Measurements from ENCODE around the gene TRPM2.

Gene TRPM2

DNA sequence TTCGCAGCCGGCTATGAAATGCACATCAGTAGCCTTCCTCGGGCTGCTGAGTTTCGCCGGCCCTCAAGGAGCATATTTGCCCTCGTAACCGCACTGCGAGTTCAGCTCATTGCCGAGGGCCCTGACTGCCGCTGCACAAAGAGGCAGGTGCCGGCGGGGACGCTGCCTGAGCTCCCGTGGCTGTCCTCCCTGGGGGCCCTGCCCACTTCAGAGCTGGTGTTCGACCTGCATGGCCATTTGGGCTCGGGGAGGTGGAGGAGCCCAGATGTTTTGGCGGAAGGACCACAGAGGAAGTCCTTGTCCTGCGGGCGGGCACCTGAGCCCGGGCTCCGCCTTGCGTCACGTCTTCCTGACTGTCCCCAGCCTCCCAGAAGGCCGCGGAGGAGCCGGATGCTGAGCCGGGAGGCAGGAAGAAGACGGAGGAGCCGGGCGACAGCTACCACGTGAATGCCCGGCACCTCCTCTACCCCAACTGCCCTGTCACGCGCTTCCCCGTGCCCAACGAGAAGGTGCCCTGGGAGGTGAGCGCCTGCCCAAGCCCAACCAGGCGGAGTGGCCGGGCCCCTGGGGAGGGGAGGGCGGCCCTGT, 72.0 kb downstream of the TRPM2 start:
- 92% methylated on average over 40 of the region's 40 CpGs for WGBS
- Histone ChIP-seq H3K36me3 (ENCODE audit: insufficient read depth, low read length) (no peaks in the 10 kb centered on the region), H3K9me3 (ENCODE audit: insufficient read depth, low read depth, low read length) (peaks cover 11% of the 10 kb centered on the region; the same call in 1 of the 2 replicates), H3K27me3 (ENCODE audit: insufficient read depth, low read length) (no peaks in the 10 kb centered on the region), H3K4me3 (ENCODE audit: low read length) (no peak overlapping the region), H3K9ac (ENCODE audit: low read depth, low read length) (no peak overlapping the region), H3K27ac (ENCODE audit: low read depth, low read length) (no peak overlapping the region), H3K4me1 (ENCODE audit: insufficient read depth, low read length) (no peaks in the 10 kb centered on the region)

GRCh38 chr21:44425895-44426662, 72.7 kb downstream of the TRPM2 start:
- WGBS: 90% methylated on average over 13 of the region's 13 CpGs
- H3K9me3 ChIP-seq (ENCODE audit: insufficient read depth, low read depth, low read length): peaks cover 11% of the 10 kb centered on the region; the same call in 1 of the 2 replicates
- no peak overlapping the region for H3K4me3 ChIP-seq (ENCODE audit: low read length)
- no peak overlapping the region for H3K9ac ChIP-seq (ENCODE audit: low read depth, low read length)
- H3K4me1 ChIP-seq (ENCODE audit: insufficient read depth, low read length): no peaks in the 10 kb centered on the region
- no peaks in the 10 kb centered on the region for H3K36me3 ChIP-seq (ENCODE audit: insufficient read depth, low read length)
- no peaks in the 10 kb centered on the region for H3K27me3 ChIP-seq (ENCODE audit: insufficient read depth, low read length)
- no peak overlapping the region for H3K27ac ChIP-seq (ENCODE audit: low read depth, low read length)

DNA sequence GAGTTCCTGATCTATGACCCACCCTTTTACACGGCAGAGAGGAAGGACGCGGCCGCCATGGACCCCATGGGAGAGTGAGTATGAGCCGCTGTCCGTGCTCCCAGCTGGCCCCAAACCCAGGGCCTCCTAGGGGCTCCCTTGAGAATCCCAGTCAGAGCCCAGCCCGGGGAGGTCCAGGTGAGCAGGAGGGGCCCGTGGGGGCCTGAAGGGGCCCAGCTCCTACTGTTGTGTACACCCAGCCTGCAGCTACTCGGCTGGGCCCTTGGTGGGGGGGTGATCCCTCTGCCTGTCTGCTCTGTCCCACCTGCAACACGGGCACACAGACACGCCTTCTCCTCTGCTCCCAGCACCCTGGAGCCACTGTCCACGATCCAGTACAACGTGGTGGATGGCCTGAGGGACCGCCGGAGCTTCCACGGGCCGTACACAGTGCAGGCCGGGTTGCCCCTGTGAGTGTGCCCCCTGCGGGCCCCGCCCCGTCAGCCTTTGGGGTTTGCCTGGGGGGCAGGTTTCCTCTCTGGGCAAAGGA, 73.3 kb downstream of the TRPM2 start:
- no peaks in the 10 kb centered on the region for H3K27me3 ChIP-seq (ENCODE audit: insufficient read depth, low read length)
- H3K9ac ChIP-seq (ENCODE audit: low read depth, low read length): no peak overlapping the region
- peaks cover 11% of the 10 kb centered on the region; the same call in 1 of the 2 replicates for H3K9me3 ChIP-seq (ENCODE audit: insufficient read depth, low read depth, low read length)
- no peaks in the 10 kb centered on the region for H3K4me1 ChIP-seq (ENCODE audit: insufficient read depth, low read length)
- 91% methylated on average over 21 of the region's 21 CpGs for WGBS
- H3K4me3 ChIP-seq (ENCODE audit: low read length): no peak overlapping the region
- H3K36me3 ChIP-seq (ENCODE audit: insufficient read depth, low read length): no peaks in the 10 kb centered on the region
- H3K27ac ChIP-seq (ENCODE audit: low read depth, low read length): no peak overlapping the region

DNA sequence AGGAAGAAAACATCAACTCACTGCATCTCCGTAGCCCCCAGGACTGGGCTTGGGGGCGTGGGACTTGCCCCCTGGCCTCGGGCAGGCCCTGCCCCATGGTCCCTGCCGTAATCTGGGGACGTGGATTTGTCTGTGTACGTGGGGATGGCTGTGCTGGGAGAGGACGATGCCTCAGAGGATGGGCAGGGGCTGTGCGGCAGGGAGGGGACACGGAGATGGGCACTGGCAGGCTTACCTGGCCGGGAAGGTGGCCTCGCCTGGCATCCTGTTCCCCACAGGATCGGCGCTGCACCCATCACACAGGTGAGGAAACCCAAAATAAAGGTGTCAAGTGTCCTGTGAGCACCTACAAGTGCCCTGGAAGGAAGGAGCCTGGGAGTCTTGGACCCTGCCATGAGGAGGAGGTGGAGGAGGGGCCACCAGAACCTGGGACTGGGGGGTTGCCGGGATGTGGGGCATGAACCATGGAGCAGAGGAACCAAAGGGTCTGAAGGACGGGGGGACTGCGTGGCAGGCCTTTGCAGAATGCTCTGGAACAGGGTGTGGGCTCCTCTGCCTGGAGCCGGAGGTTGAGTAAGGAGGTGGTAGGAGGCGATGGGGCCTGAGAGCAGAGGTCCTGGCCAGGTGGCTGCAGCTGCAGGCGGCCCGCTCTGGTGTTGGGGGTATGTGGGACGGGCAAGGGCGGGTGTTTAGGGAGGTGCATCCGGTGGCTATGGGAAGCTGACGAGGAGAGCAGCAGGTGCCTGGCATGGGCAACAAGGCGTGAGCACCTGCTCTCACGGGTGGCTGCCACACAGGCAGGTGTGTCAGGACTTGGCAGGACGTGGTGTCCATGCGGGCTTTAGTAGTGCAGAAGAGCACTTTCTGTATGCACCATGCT, 74.1 kb downstream of the TRPM2 start:
- Histone ChIP-seq H3K9ac (ENCODE audit: low read depth, low read length) (no peak overlapping the region), H3K9me3 (ENCODE audit: insufficient read depth, low read depth, low read length) (peaks cover 11% of the 10 kb centered on the region; the same call in 1 of the 2 replicates), H3K4me3 (ENCODE audit: low read length) (no peak overlapping the region), H3K27me3 (ENCODE audit: insufficient read depth, low read length) (no peaks in the 10 kb centered on the region), H3K27ac (ENCODE audit: low read depth, low read length) (no peak overlapping the region), H3K36me3 (ENCODE audit: insufficient read depth, low read length) (no peaks in the 10 kb centered on the region), H3K4me1 (ENCODE audit: insufficient read depth, low read length) (no peaks in the 10 kb centered on the region)
- WGBS: 92% methylated on average over 28 of the region's 28 CpGs

GRCh38 chr21:44428281-44428960, 75.0 kb downstream of the TRPM2 start:
- no peak overlapping the region for H3K27ac ChIP-seq (ENCODE audit: low read depth, low read length)
- H3K4me3 ChIP-seq (ENCODE audit: low read length): no peak overlapping the region
- WGBS: 84% methylated on average over 3 of the region's 3 CpGs
- H3K4me1 ChIP-seq (ENCODE audit: insufficient read depth, low read length): no peaks in the 10 kb centered on the region
- H3K9me3 ChIP-seq (ENCODE audit: insufficient read depth, low read depth, low read length): peaks cover 11% of the 10 kb centered on the region; the same call in 1 of the 2 replicates
- no peaks in the 10 kb centered on the region for H3K36me3 ChIP-seq (ENCODE audit: insufficient read depth, low read length)
- no peak overlapping the region for H3K9ac ChIP-seq (ENCODE audit: low read depth, low read length)
- H3K27me3 ChIP-seq (ENCODE audit: insufficient read depth, low read length): no peaks in the 10 kb centered on the region

- Histone ChIP-seq H3K27me3 (ENCODE audit: insufficient read depth, low read length) (no peaks in the 10 kb centered on the region), H3K36me3 (ENCODE audit: insufficient read depth, low read length) (no peaks in the 10 kb centered on the region), H3K4me3 (ENCODE audit: low read length) (no peak overlapping the region), H3K9ac (ENCODE audit: low read depth, low read length) (no peak overlapping the region), H3K27ac (ENCODE audit: low read depth, low read length) (no peak overlapping the region), H3K9me3 (ENCODE audit: insufficient read depth, low read depth, low read length) (peaks cover 11% of the 10 kb centered on the region; the same call in 1 of the 2 replicates), H3K4me1 (ENCODE audit: insufficient read depth, low read length) (no peaks in the 10 kb centered on the region)
- WGBS: no CpG with 5 or more reads among the region's 1 CpG
Observed at GRCh38 chr21:44429894-44430293, 76.5 kb downstream of the TRPM2 start.

DNA sequence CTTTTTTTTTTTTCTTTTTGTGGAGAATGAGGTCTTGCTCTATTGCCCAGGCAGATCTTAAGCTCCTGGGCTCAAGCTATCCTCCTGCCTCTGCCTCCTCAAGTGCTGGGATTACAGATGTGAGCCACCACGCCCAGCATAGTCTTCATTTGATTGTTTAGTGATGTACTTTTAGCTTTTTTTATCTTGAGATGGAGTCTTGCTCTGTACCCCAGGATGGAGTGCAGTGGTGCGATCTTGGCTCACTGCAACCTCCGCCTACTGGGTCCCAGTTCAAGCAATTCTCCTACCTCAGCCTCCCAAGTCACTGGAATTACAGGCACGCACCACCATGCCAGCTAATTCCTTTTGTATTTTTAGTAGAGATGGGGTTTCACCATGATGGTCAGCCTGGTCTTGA, 77.9 kb downstream of the TRPM2 start:
- no peak overlapping the region for H3K27ac ChIP-seq (ENCODE audit: low read depth, low read length)
- H3K4me3 ChIP-seq (ENCODE audit: low read length): no peak overlapping the region
- H3K9ac ChIP-seq (ENCODE audit: low read depth, low read length): no peak overlapping the region
- H3K4me1 ChIP-seq (ENCODE audit: insufficient read depth, low read length): no peaks in the 10 kb centered on the region
- H3K36me3 ChIP-seq (ENCODE audit: insufficient read depth, low read length): no peaks in the 10 kb centered on the region
- 91% methylated on average over 4 of the region's 4 CpGs for WGBS
- peaks cover 11% of the 10 kb centered on the region; the same call in 1 of the 2 replicates for H3K9me3 ChIP-seq (ENCODE audit: insufficient read depth, low read depth, low read length)
- H3K27me3 ChIP-seq (ENCODE audit: insufficient read depth, low read length): no peaks in the 10 kb centered on the region

GRCh38 chr21:44432841-44433790, 79.7 kb downstream of the TRPM2 start:
- peaks cover 11% of the 10 kb centered on the region; the same call in 1 of the 2 replicates for H3K9me3 ChIP-seq (ENCODE audit: insufficient read depth, low read depth, low read length)
- H3K36me3 ChIP-seq (ENCODE audit: insufficient read depth, low read length): no peaks in the 10 kb centered on the region
- H3K4me3 ChIP-seq (ENCODE audit: low read length): no peak overlapping the region
- WGBS: 93% methylated on average over 34 of the region's 34 CpGs
- no peaks in the 10 kb centered on the region for H3K27me3 ChIP-seq (ENCODE audit: insufficient read depth, low read length)
- no peak overlapping the region for H3K9ac ChIP-seq (ENCODE audit: low read depth, low read length)
- no peaks in the 10 kb centered on the region for H3K4me1 ChIP-seq (ENCODE audit: insufficient read depth, low read length)
- no peak overlapping the region for H3K27ac ChIP-seq (ENCODE audit: low read depth, low read length)

GRCh38 chr21:44433791-44434567, 80.6 kb downstream of the TRPM2 start:
- H3K9me3 ChIP-seq (ENCODE audit: insufficient read depth, low read depth, low read length): peaks cover 6% of the 10 kb centered on the region; the same call in 1 of the 2 replicates
- no peak overlapping the region for H3K27ac ChIP-seq (ENCODE audit: low read depth, low read length)
- no peaks in the 10 kb centered on the region for H3K36me3 ChIP-seq (ENCODE audit: insufficient read depth, low read length)
- no peaks in the 10 kb centered on the region for H3K4me1 ChIP-seq (ENCODE audit: insufficient read depth, low read length)
- H3K9ac ChIP-seq (ENCODE audit: low read depth, low read length): no peak overlapping the region
- 92% methylated on average over 39 of the region's 39 CpGs for WGBS
- H3K4me3 ChIP-seq (ENCODE audit: low read length): no peak overlapping the region
- no peaks in the 10 kb centered on the region for H3K27me3 ChIP-seq (ENCODE audit: insufficient read depth, low read length)
